RWPE1 (cell line): ENCODE results near the gene SLC12A4.
"Not testable (repeated sequence)": the region's sequence is repeated elsewhere in the genome, so short reads cannot be mapped to it uniquely, and the experiment has no call there.

Source experiments
- CTCF ChIA-PET: fragments of 350-600 bp; sonication (Branson Sonifier 250); formaldehyde crosslinking; extraction: SDS; loops from one replicate; lab custom pipeline; 2021; lab: Yijun Ruan, JAX
- POLR2A ChIA-PET: fragments of 400-600 bp; formaldehyde crosslinking; extraction: SDS; loops from one replicate; lab custom pipeline; 2020; ENCODE audit warnings: antibody characterized with exemption; ENCODE audit not compliant: low non-redundant PET; lab: Yijun Ruan, JAX
- DNase-seq: peaks from one replicate; pipeline ENCODE4 v3.0.0; 2012; ENCODE audit warnings: low spot score
- H3K27ac ChIP-seq: fragments of 450-650 bp; 2 replicates; pipeline ENCODE4 v1.5.1; 2017
- TF ChIP-seq, protein P1 (sequence below): fragments of 450-650 bp; conservative IDR thresholded peaks from 2 replicates; pipeline ENCODE4 v1.5.1; 2017; ENCODE audit warnings: low read depth, mild to moderate bottlenecking

SLC12A4 gene

DNA sequence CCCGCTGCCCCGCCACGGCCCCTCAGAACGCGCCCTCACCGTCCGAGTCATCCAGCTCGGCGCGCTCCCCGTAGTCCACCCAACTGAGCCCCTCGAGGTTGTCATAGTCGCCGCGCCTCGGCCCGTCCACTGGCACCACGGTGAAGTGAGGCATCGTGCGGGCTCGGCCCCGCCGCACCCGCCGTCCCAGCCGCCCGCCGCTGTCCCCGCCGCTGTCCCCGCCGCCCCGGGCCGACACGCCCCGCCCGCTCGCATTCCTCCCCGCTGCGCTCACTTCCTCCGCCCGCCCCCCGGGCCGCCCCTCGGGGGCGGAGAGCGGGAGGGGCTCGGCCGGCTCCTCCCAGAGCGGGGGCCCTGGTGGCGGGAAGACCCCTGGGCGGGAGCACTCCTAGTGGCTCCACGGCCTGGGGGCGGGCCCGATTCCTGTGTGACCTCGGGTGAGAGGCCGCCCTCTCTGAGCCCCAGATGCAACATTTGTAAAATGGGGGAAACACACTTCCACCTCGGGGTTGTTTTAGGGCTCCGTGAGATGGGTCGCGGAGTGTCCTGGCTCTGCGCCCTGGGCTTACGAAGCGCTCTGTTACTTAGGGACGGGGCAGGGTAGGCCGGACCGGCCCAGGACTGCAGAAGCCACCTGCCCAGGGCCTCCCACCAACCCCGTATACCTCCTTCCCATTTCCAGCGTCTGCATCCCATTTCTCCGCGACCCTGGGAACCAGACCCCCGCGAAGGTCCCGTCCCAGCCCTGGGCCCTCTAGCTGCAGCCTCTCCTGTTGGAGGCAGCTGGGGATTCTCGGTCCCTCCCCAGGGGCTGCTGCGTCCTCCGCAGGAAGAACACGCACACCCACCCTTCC, at the start of gene SLC12A4:
SLC12A4 (minus strand) TSS at position 238 of the 854 bp plus-strand sequence; CDS start at position 154, 84 bp downstream.
- ChIA-PET CTCF (interaction anchor here (0.5 kb wide), 1 partner anchor 25 kb away, joined by 4 read pairs; no protein-coding TSS in a partner anchor), POLR2A (no interaction called here)
- peak within 1 kb of the TSS; percentile 89 for H3K27ac ChIP-seq
- DNase-seq = peak; percentile 92
- TF ChIP-seq, protein P1, sequence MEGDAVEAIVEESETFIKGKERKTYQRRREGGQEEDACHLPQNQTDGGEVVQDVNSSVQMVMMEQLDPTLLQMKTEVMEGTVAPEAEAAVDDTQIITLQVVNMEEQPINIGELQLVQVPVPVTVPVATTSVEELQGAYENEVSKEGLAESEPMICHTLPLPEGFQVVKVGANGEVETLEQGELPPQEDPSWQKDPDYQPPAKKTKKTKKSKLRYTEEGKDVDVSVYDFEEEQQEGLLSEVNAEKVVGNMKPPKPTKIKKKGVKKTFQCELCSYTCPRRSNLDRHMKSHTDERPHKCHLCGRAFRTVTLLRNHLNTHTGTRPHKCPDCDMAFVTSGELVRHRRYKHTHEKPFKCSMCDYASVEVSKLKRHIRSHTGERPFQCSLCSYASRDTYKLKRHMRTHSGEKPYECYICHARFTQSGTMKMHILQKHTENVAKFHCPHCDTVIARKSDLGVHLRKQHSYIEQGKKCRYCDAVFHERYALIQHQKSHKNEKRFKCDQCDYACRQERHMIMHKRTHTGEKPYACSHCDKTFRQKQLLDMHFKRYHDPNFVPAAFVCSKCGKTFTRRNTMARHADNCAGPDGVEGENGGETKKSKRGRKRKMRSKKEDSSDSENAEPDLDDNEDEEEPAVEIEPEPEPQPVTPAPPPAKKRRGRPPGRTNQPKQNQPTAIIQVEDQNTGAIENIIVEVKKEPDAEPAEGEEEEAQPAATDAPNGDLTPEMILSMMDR = no peak

DNA sequence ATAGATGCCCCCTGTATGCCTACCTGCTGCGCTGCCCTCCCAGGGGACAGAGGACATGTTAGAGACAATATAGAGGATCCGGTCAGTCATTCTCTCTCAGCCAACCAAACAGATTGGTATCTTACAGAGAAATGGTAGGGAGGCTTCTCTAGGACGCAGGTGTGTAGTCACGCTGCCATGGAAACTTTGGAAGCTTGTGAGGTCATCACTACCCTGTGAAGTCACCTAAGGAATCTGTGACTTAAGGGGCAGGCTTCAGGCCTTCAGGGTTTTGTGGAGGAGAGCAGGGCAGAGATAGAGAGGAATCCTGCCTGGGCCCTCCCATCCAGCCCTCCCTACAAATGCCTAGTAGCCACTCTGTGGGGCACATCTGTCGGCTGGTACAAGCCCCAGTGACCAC, 47.2 kb upstream of the SLC12A4 start, which contains the start of gene DPEP2NB:
DPEP2NB (minus strand) TSS at position 231 of the 400 bp plus-strand sequence; CDS start at position 90, 141 bp downstream.
- TF ChIP-seq, protein P1 = no peak
- ChIA-PET POLR2A (no interaction called here), CTCF (interaction anchor here (0.6 to 1.6 kb wide), 3 partner anchors 10 to 75 kb away, joined by 3 to 6 read pairs (median 4); no protein-coding TSS in a partner anchor)

GRCh38 chr16:68013440-68013839, 45.0 kb upstream of the SLC12A4 start:
- DNase-seq = no peak
- ChIA-PET POLR2A (no interaction called here), CTCF (interaction anchor here (1.1 kb wide), 1 partner anchor 27 kb away, joined by 3 read pairs; no protein-coding TSS in a partner anchor)
- peak overlapping the region; percentile 26; the same call in 1 of the 2 replicates for H3K27ac ChIP-seq
- TF ChIP-seq, protein P1 = no peak

More for the DNA sequence above, 47.2 kb upstream of the SLC12A4 start, which contains the start of gene DPEP2NB:
- no peak for DNase-seq
- H3K27ac ChIP-seq = no peak within 1 kb of the TSS

GRCh38 chr16:68009872-68010271, 41.4 kb upstream of the SLC12A4 start:
- POLR2A ChIA-PET, CTCF ChIA-PET: not testable (repeated sequence)

DNA sequence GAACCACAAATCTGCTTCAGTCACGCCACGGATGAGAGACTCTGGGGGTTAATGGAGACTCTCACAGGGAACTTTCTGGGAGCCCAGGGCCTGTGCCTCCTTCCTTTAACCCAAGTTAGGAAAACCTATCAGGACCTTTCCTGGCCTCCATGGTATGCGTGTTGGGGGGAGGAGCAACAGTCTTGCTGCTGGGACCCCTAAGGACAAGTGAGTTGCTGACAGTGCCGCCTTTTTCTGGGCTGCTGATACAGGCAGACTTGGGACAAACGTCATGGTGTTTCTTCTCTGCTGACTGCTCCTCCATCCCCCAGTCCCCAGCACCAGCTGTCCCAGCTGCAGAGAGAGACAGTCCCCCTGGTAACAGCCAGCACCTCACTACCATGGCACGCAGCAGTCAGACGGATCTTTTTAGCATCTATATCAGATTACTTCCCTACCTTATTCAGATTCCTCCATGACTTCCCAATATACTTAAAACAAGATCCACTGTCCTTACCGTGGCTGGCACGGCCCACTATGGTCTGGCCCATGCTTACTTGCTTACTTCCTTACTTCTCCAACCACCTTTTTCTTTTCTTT, 40.8 kb upstream of the SLC12A4 start:
- no peak overlapping the region for H3K27ac ChIP-seq
- CTCF ChIA-PET = no interaction called here
- TF ChIP-seq, protein P1 = no peak
- POLR2A ChIA-PET = no interaction called here
- no peak for DNase-seq

More at GRCh38 chr16:68009872-68010271, 41.4 kb upstream of the SLC12A4 start:
- not testable (repeated sequence) for DNase-seq, H3K27ac ChIP-seq

- TF ChIP-seq, protein P1 = no peak
- DNase-seq = peak; percentile 33
- CTCF ChIA-PET = interaction anchor here (0.6 to 1.5 kb wide), 5 partner anchors 10 to 345 kb away, joined by 3 to 6 read pairs (median 5); partner anchors contain the start of gene DPEP2NB
- peak overlapping the region; percentile 77 for H3K27ac ChIP-seq
- POLR2A ChIA-PET = interaction anchor here (0.8 kb wide), 1 partner anchor 17 kb away, joined by 3 read pairs; the partner anchor contains the start of genes DDX28 and DUS2
These were observed 37.4 kb upstream of the SLC12A4 start for GRCh38 chr16:68005786-68006286.
